B cell (primary cell): ENCODE results near the gene PDC. TPM values are rescaled to one million over a fixed set of nuclear protein-coding genes. Genes with fewer than 3 reads are reported as not detected.
"Not testable (repeated sequence)": the region's sequence is repeated elsewhere in the genome, so short reads cannot be mapped to it uniquely, and the experiment has no call there.

Experiments used
- ATAC-seq: fragments of 200-7000 bp; cut with Tn5 transposase; one replicate; pipeline ENCODE4 v1.10.0; 2021; ENCODE audit warnings: low read depth, mild to moderate bottlenecking, moderate number of reproducible peaks, moderate library complexity
- CTCF ChIA-PET: fragments of 350-600 bp; sonication (Branson Sonifier 250); formaldehyde crosslinking; loops from one replicate; lab custom pipeline; 2021; ENCODE audit warnings: antibody characterized with exemption, inconsistent platforms; lab: Charles Lee
- POLR2A ChIA-PET: fragments of 350-600 bp; sonication (Branson Sonifier 250); formaldehyde crosslinking; loops from one replicate; lab custom pipeline; 2021; ENCODE audit warnings: antibody characterized with exemption; lab: Charles Lee
- DNase-seq: peaks from one replicate; pipeline ENCODE4 v3.0.0; 2013
- H2AFZ ChIP-seq: 2 replicates; pipeline ENCODE4 v1.6.1; 2012; ENCODE audit warnings: mild to moderate bottlenecking, low read depth, low read length; ENCODE audit not compliant: insufficient read depth, poor library complexity, severe bottlenecking
- H3K27ac ChIP-seq, 2 donors: 1 replicate in 1 of 2; 2 replicates in 1 of 2; pipeline ENCODE4 v1.5.1; 2012 to 2013; ENCODE audit warnings: low read length in 2 of 2, mild to moderate bottlenecking in 2 of 2, moderate library complexity in 1 of 2
- H3K27me3 ChIP-seq, 4 experiments: fragments of 200-600 bp in 1 of 4; sonication (generic) in 1 of 4; replicated peaks in 1 of 4; 1 replicate in 2 of 4; 2 replicates in 2 of 4; pipeline versions ENCODE4 v1.6.1 to v1.7.0; 2013 to 2016; ENCODE audit warnings: low read length in 3 of 4, mild to moderate bottlenecking in 2 of 4, mixed read lengths in 1 of 4, moderate library complexity in 1 of 4; ENCODE audit not compliant: insufficient read depth in 4 of 4, control insufficient read depth in 3 of 4; ENCODE audit errors: control extremely low read depth in 1 of 4
- H3K36me3 ChIP-seq, 2 experiments: replicated peaks in 1 of 2; 1 replicate in 1 of 2; 2 replicates in 1 of 2; pipeline versions ENCODE4 v1.6.1 to v1.7.1; 2013; ENCODE audit warnings: low read length in 1 of 2; ENCODE audit not compliant: insufficient read depth in 2 of 2, control insufficient read depth in 1 of 2; ENCODE audit errors: control extremely low read depth in 1 of 2, extremely low read depth in 1 of 2
- H3K4me1 ChIP-seq, 2 donors: fragments of 200-600 bp in 1 of 2; sonication (generic) in 1 of 2; 1 replicate in 1 of 2; 2 replicates in 1 of 2; pipeline versions ENCODE4 v1.5.1 to v1.6.1; 2013 to 2017; ENCODE audit warnings: low read length in 2 of 2; ENCODE audit not compliant: control insufficient read depth in 2 of 2, insufficient read depth in 2 of 2
- H3K4me2 ChIP-seq: replicated peaks from 2 replicates; pipeline ENCODE3; 2012; ENCODE audit warnings: mild to moderate bottlenecking, low read depth, low read length; ENCODE audit not compliant: poor library complexity, severe bottlenecking
- H3K4me3 ChIP-seq, 5 experiments: fragments of 200-600 bp in 1 of 5; sonication (generic) in 1 of 5; 1 replicate in 3 of 5; 2 replicates in 2 of 5; pipeline versions ENCODE4 v1.5.1 to v1.7.0; 2011 to 2016; ENCODE audit warnings: low read length in 4 of 5, mild to moderate bottlenecking in 4 of 5, low read depth in 2 of 5, control low read depth in 1 of 5, moderate library complexity in 1 of 5; ENCODE audit not compliant: insufficient read depth in 1 of 5; ENCODE audit errors: control extremely low read depth in 1 of 5, extremely low read depth in 1 of 5
- H3K79me2 ChIP-seq: fragments of 200-600 bp; sonication (generic); one replicate; pipeline ENCODE4 v1.6.0; 2016; ENCODE audit warnings: low read length; ENCODE audit not compliant: control insufficient read depth, insufficient read depth
- H3K9ac ChIP-seq: fragments of 200-600 bp; sonication (generic); 2 replicates; pipeline ENCODE4 v1.6.1; 2017; ENCODE audit warnings: mild to moderate bottlenecking, low read length, moderate library complexity
- H3K9me3 ChIP-seq, 3 donors: one replicate each; pipeline versions ENCODE4 v1.6.1 to v1.7.1; 2013; ENCODE audit warnings: low read length in 2 of 3; ENCODE audit not compliant: control insufficient read depth in 2 of 3, insufficient read depth in 1 of 3; ENCODE audit errors: control extremely low read depth in 1 of 3
- H4K20me1 ChIP-seq: 2 replicates; pipeline ENCODE4 v1.6.0; 2012; ENCODE audit warnings: mild to moderate bottlenecking, low read length; ENCODE audit not compliant: insufficient read depth, control insufficient read depth, poor library complexity, severe bottlenecking
- H3K27ac Mint-ChIP-seq: one replicate; pipeline ENCODE4 v1.8.0; 2021; ENCODE audit warnings: mixed read lengths
- H3K27me3 Mint-ChIP-seq: one replicate; pipeline ENCODE4 v1.8.0; 2021; ENCODE audit warnings: mixed read lengths
- H3K4me1 Mint-ChIP-seq: one replicate; pipeline ENCODE4 v1.8.0; 2021; ENCODE audit warnings: mixed read lengths
- H3K4me3 Mint-ChIP-seq: one replicate; pipeline ENCODE4 v1.8.0; 2021; ENCODE audit warnings: mixed read lengths
- H3K9me3 Mint-ChIP-seq: one replicate; pipeline ENCODE4 v1.8.0; 2022; ENCODE audit warnings: mixed read lengths; ENCODE audit not compliant: insufficient read depth
- EZH2 ChIP-seq: IDR thresholded peaks from 2 replicates; pipeline ENCODE4 v1.6.1; 2012; ENCODE audit warnings: borderline replicate concordance, low read depth, mild to moderate bottlenecking, moderate library complexity, low read length; ENCODE audit not compliant: insufficient read depth, poor library complexity, severe bottlenecking
- whole genome bisulfite sequencing: methylation state at CpG from one replicate; pipeline ENCODE4 v1.1.5; 2013; ENCODE audit warnings: missing lambda C conversion rate; ENCODE audit not compliant: insufficient coverage; 5-methylcytosine and 5-hydroxymethylcytosine counted together
- intact Hi-C: fragments of 100-400 bp; cut with micrococcal nuclease; formaldehyde crosslinking; loops from one replicate; pipeline ENCODE4 v1.10.0; 2022
- polyA plus RNA-seq: library from polyadenylated mRNA; depleted of rRNA; stranded (reverse); fragments of >200 nt; gene quantifications from 2 replicates; pipeline ENCODE4 v1.2.3, GENCODE V29; 2012
- total RNA-seq, 2 donors: library from RNA; stranded (reverse); fragments of 120-200 nt in 1 of 2; gene quantifications; 1 replicate in 1 of 2; 2 replicates in 1 of 2; pipeline versions ENCODE4 v1.2.3 to v1.2.4, GENCODE V29; 2013 to 2022
- TF ChIP-seq, protein P1 (sequence below): fragments of 200-600 bp; IDR thresholded peaks from one replicate; pipeline ENCODE4 v1.8.0; 2022; ENCODE audit warnings: antibody characterized with exemption, mild to moderate bottlenecking

Gene PDC
- total and polyA plus RNA-seq, 2 donors (not counting 1 experiment from before 2014, with no cell fraction given) = not detected

DNA sequence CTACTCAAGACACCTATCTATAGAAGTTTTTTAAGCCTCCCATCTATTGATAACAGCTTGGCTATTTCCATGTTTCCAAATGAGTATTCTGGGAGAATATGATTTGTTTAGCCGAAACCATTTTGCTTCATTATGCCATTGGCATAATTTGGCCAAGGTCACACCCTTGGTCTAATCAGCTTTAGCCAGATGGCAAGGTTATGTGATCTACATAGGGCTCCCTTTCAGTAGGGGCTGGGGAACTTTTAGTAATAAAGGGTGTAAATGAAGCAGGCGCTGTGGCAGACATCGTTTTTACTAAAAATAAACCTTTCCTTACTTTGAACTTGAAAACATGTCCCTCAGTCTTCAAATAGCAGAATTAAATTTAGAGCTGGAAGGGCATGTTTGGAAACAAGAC lies 3.0 kb upstream of the PDC start:
- H3K27ac ChIP-seq = no peak overlapping the region
- H3K4me3 Mint-ChIP-seq = no peak overlapping the region
- H3K27me3 ChIP-seq = no peaks in the 10 kb centered on the region
- TF ChIP-seq, protein P1, sequence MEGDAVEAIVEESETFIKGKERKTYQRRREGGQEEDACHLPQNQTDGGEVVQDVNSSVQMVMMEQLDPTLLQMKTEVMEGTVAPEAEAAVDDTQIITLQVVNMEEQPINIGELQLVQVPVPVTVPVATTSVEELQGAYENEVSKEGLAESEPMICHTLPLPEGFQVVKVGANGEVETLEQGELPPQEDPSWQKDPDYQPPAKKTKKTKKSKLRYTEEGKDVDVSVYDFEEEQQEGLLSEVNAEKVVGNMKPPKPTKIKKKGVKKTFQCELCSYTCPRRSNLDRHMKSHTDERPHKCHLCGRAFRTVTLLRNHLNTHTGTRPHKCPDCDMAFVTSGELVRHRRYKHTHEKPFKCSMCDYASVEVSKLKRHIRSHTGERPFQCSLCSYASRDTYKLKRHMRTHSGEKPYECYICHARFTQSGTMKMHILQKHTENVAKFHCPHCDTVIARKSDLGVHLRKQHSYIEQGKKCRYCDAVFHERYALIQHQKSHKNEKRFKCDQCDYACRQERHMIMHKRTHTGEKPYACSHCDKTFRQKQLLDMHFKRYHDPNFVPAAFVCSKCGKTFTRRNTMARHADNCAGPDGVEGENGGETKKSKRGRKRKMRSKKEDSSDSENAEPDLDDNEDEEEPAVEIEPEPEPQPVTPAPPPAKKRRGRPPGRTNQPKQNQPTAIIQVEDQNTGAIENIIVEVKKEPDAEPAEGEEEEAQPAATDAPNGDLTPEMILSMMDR = no peak
- TF ChIP-seq EZH2 = no peak
- H3K4me2 ChIP-seq = no peak overlapping the region
- no peak overlapping the region for H3K4me3 ChIP-seq
- no peak overlapping the region for H3K9ac ChIP-seq
- no peaks in the 10 kb centered on the region for H3K9me3 Mint-ChIP-seq
- ATAC-seq = no peak
- CTCF ChIA-PET = no interaction called here
- WGBS = 100% methylated on average over 1 of the region's 3 CpGs
- H3K36me3 ChIP-seq = no peaks in the 10 kb centered on the region
- H3K27ac Mint-ChIP-seq = no peak overlapping the region
- intact Hi-C loops = no loop called here
- H3K79me2 ChIP-seq = no peaks in the 10 kb centered on the region
- H3K4me1 Mint-ChIP-seq = no peaks in the 10 kb centered on the region
- peaks cover 3% of the 10 kb centered on the region for H3K27me3 Mint-ChIP-seq
- H2AFZ ChIP-seq = no peak overlapping the region
- no peaks in the 10 kb centered on the region for H3K4me1 ChIP-seq
- H4K20me1 ChIP-seq = no peaks in the 10 kb centered on the region
- H3K9me3 ChIP-seq = no peaks in the 10 kb centered on the region
- POLR2A ChIA-PET = no interaction called here
- DNase-seq = no peak

DNA sequence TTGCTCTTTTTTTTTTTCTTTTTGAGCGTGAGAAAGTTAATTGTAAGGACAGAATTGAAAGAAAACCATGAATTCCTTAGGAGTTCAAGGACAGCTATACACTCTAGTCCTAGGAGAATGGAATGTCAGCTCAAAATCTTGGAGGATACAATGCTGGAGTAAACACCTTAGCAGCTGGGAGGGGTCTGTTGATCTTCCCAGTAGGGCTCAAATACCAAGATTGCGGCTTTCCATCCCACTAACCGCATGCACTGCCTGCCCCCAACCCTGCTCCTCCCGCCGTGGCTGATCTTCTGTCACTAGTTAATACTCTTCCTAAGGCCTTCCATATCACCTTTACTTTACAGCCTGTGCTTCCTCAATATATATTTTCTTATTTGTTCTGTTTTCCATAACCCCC lies 2.6 kb upstream of the PDC start:
- Histone ChIP-seq H3K9me3 (no peaks in the 10 kb centered on the region), H3K4me1 (no peaks in the 10 kb centered on the region), H3K27me3 (no peaks in the 10 kb centered on the region), H2AFZ (no peak overlapping the region), H3K36me3 (no peaks in the 10 kb centered on the region), H3K27ac (no peak overlapping the region), H3K79me2 (no peaks in the 10 kb centered on the region), H4K20me1 (no peaks in the 10 kb centered on the region), H3K4me2 (no peak overlapping the region), H3K9ac (no peak overlapping the region), H3K4me3 (no peak overlapping the region)
- Mint-ChIP-seq H3K27me3 (peaks cover 3% of the 10 kb centered on the region), H3K27ac (no peak overlapping the region), H3K9me3 (no peaks in the 10 kb centered on the region), H3K4me1 (no peaks in the 10 kb centered on the region), H3K4me3 (no peak overlapping the region)
- WGBS = 100% methylated on average over 2 of the region's 5 CpGs
- CTCF ChIA-PET = no interaction called here
- TF ChIP-seq, protein P1 = no peak
- TF ChIP-seq EZH2 = no peak
- POLR2A ChIA-PET = no interaction called here
- DNase-seq (no peak), ATAC-seq (no peak)
- intact Hi-C loops = no loop called here

DNA sequence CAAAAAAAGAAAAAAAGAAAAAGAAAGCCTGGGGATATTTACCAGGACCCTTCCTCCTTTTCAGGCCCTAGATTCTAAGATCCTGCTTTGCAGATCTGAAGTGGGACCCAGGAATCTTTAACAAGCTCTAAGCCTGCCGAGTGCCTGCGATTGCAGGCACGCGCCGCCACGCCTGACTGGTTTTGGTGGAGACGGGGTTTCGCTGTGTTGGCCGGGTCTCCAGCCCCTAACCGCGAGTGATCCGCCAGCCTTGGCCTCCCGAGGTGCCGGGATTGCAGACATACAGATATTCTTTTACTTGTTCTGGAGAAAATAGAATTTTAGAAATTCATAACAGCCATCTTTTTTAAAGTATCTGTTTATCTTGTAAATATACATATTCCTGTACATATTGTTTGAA lies 1.8 kb downstream of the PDC start:
- intact Hi-C loops, H3K4me3 Mint-ChIP-seq, H3K27me3 Mint-ChIP-seq, H3K27ac Mint-ChIP-seq, H3K4me1 Mint-ChIP-seq, H3K4me2 ChIP-seq, H3K4me3 ChIP-seq, H4K20me1 ChIP-seq, H3K79me2 ChIP-seq, H3K4me1 ChIP-seq, H3K9me3 ChIP-seq, POLR2A ChIA-PET, H3K27ac ChIP-seq, H3K9ac ChIP-seq, H3K36me3 ChIP-seq, H2AFZ ChIP-seq, DNase-seq, H3K9me3 Mint-ChIP-seq, H3K27me3 ChIP-seq, ATAC-seq: not testable (repeated sequence)
- 100% methylated on average over 9 of the region's 14 CpGs for WGBS
- CTCF ChIA-PET = interaction anchor here (1.2 kb wide), 1 partner anchor 25 kb away, joined by 3 read pairs; no protein-coding TSS in a partner anchor
